HPDE6-E6E7 (cell line): ENCODE results near the gene ZNF184.
A peak's percentile ranks its signal among the peaks of the same experiment; 100 is the strongest.

ENCODE experiments used
- DNase-seq: peaks from one replicate; pipeline ENCODE4 v3.0.0; 2011; ENCODE audit warnings: missing footprints; ENCODE audit errors: extremely low spot score

The ZNF184 gene

GRCh38 chr6:27472617-27473400 is at the start of gene ZNF184:
Gene ZNF184 (minus strand): TSS chr6:27473105. CDS start chr6:27472294, 811 bp downstream.
- DNase-seq, result peak; percentile 85

DNA sequence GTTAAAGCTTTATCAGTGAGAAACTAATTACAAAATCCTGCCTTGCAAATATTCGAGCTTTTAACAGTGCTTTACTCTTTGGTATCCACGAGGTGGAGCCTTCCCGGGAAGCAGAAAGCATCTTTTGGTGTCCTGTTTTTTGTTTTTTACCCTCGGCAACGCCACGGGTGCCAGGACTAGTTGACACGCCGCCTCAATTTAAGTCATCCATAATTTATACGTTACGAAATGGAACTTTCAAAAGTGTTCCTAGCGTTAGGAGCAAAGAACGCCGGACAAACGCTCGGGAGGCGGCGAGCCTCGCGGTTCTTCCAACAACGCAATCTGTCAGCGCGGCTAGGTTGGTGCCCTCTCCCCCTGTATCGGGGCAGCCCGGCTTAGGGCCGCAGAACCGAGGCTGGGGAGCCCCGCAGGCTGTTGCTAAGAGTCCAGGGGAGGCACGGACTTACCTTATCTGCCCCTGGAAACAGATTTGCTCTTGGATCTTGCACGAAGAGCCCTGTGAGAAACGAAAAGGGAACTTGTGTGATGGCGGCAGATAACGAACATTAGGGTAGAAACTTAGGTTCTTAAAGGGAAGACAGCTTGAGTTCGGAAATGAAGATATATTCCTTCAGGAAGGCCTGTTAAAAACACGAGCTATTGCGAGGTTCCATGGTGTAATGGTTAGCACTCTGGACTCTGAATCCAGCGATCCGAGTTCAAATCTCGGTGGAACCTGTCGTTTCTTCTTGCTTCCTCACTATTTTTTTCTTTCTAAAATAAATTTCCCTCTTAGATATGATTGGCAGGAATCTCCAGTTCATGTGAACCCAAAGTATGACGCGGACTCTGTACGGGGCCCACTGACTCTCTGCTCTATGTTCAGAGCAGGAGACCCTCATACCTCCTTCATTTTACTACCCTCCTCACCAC is 46.2 kb upstream of the ZNF184 start:
- DNase-seq, result peak; percentile 59

GRCh38 chr6:27517928-27518787 is 45.3 kb upstream of the ZNF184 start:
- DNase-seq, result no peak

GRCh38 chr6:27517238-27517637 is 44.3 kb upstream of the ZNF184 start:
- DNase-seq, result no peak

GRCh38 chr6:27514906-27515495 is 42.1 kb upstream of the ZNF184 start:
- no peak for DNase-seq

DNA sequence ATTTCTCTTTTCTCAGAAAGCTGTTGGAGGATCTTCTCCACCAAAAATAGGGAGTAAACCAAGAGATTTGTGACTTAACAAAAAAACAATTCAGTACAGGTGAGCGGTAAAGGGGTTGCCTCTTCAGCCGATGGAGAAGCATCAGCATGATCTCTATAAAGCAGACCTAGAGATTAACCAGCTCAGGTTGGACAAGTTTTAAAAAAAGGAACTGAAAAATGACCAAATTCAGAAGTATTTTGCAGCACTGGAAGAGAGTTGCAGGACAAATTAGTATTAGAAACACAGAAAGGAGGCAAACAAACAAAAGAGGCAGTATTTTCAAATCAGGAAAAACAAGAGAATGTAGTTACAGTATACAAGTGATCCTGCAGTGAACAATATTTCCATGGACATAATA is 39.6 kb upstream of the ZNF184 start:
- DNase-seq, result no peak

DNA sequence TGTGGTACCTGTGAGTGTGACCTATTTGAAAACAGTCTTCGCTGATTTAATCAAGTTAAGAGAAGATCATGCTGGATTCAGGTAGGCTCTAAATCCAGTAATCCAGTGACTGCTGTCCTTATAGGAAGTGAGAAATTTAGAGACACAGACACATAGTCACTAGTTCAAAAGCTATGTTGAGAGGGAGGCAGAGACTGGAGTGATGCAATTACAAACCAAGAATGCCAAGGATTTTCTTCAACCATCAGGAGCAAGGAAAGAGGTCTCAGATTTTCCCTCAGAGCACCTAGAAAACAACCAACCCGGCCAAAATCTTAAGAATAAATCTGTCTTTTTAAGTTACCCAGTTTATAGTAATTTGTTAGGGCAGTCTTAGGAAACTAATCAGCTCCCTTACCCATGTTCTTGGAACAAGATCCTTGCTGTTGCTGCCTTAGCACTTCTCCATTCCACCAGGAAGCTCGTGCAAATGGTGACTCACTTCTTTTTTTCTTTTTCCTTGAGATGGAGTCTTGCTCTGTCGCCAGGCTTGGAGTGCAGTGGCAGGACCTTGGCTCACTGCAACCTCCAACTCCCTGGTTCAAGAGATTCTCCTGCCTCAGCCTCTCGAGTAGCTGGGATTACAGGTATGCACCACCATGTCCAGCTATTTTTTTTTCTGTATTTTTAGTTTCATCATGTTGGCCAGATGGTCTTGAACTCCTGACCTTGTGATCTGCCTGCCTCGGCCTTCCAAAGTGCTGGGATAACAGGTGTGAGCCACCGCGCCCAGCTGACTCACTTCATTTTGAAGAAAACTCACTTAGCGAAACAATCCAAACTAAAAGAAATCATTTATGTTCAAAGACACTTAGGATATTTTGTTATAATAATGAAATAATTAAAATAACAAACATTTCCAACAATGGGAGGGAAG is 34.4 kb upstream of the ZNF184 start:
- DNase-seq, result no peak

GRCh38 chr6:27505209-27506027 is 32.5 kb upstream of the ZNF184 start:
- peak; percentile 62 for DNase-seq

GRCh38 chr6:27503436-27504030 is 30.6 kb upstream of the ZNF184 start:
- DNase-seq, result no peak

DNA sequence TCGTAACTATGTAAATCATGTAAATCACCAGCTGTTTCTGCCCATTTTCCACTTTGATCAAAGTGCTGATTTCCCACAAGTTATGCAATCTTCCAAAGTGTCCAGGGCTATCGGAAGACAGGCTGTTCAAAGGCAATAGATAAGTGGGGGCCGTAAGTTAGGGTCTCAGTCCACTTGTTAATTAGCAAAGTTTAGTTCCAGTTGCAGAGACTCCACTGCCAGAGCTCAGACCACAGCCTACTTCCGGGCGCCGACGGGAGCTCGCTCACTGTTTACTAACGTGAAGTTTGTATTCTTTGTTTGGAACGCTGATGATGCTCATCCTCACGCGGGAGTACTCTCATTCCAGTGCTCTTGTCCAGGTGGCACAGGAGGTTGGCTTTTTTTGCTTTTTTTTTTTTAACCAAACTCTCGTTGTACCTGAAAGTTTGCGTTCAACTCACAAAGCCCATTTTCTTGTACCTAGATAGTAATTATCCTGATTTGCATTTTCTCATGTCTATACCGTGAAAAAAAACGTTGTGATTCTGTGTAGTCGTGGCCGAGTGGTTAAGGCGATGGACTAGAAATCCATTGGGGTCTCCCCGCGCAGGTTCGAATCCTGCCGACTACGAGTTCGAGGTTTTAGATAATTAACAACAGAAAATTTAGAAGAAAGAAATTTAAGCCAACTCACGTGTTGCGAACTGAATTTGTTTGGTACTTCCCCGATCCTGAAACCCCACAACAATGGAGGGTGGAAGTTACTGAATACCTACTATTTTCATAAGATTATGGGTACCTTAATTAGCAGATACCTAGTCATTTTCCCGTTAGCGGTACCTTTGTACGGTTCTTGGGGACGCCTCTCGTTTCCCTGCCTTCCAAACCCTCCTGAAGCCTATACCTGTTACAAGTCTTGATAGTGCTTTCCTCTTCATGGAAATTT is 29.9 kb upstream of the ZNF184 start:
- DNase-seq, result peak; percentile 38

GRCh38 chr6:27501187-27501586 is 28.3 kb upstream of the ZNF184 start:
- no peak for DNase-seq

DNA sequence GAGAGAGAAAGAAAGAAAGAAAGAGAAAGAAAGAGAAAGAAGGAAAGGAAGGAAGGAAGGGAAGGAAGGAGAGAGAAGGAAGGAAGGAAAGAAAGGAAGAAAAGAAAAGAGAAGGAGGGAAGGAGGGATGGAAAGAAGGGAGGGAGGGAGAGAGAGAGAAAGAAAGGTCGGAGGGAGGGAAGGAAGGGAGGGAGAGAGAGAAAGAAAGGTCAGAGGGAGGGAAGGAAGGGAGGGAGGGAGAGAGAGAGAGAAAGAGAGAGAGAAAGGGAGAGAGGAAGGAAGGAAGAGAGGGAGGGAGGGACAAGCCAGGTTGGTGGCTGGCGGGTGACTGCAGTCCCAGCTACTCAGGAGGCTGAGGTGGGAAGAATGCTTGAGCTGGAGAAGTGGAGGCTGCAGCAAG is 27.3 kb upstream of the ZNF184 start:
- no peak for DNase-seq

DNA sequence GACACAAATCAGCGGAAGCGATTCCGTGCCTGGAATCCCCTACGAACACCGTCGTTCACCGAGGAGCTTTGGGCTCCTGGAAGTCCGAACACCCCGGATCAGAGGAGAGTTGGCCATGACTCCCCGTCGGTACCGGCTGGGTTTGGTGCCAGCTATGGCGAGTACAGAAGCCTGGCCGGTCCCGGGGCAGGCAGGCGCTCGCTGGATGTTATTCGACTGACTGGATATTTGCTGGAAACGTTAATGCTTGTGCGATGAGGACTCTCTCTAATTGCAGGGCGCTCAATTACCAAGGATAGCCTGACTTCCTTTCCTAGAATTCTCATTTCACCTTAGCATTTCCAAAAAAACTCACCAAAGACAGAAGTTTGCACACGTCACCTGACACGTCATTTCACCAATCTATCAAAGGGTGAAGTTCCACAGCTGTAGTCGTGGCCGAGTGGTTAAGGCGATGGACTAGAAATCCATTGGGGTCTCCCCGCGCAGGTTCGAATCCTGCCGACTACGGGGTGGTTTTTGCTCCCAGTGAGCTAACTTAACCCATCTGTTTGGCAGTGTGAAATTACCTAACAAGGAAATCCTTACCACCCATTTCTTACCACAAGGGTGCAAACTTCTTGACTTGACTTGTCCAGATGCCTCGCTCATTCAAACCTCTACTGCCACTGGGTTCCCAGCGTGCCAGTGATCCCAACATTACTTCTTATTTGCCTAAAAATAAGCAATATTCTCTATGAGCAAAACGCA is 22.7 kb upstream of the ZNF184 start:
- DNase-seq, result peak; percentile 66

GRCh38 chr6:27494987-27495385 is 22.1 kb upstream of the ZNF184 start:
- DNase-seq, result no peak

GRCh38 chr6:27494103-27494502 is 21.2 kb upstream of the ZNF184 start:
- DNase-seq, result no peak

GRCh38 chr6:27492631-27493190 is 19.8 kb upstream of the ZNF184 start:
- no peak for DNase-seq
